Lung (tissue), 12 donors: ENCODE results near the gene TIAM2. TPM values are rescaled to one million over a fixed set of nuclear protein-coding genes. Genes with fewer than 3 reads are reported as not detected.
A peak's percentile ranks its signal among the peaks of the same experiment; 100 is the strongest.

ENCODE experiments used
- ATAC-seq: fragments of 200-7000 bp; cut with Tn5 transposase; one replicate; pipeline ENCODE4 v1.9.1; 2020; ENCODE audit warnings: moderate number of reproducible peaks; ENCODE audit not compliant: insufficient read depth, low FRiP score
- DNase-seq, 3 donors: peaks; one replicate each; pipeline ENCODE4 v3.0.0-alpha.2; 2013 to 2017
- H3K27ac ChIP-seq, 2 donors: one replicate each; pipeline ENCODE4 v1.5.1; 2013; ENCODE audit warnings: mild to moderate bottlenecking in 2 of 2, moderate library complexity in 2 of 2, control low read depth in 1 of 2, inconsistent platforms in 1 of 2, low read depth in 1 of 2, low read length in 1 of 2
- H3K27me3 ChIP-seq, 3 donors: one replicate each; pipeline ENCODE4 v1.5.1; 2013; ENCODE audit warnings: low read length in 2 of 3; ENCODE audit not compliant: control insufficient read depth in 3 of 3, insufficient read depth in 3 of 3
- H3K36me3 ChIP-seq, 4 donors: one replicate each; pipeline ENCODE4 v1.5.1; 2013; ENCODE audit warnings: low read length in 4 of 4, mild to moderate bottlenecking in 1 of 4, moderate library complexity in 1 of 4; ENCODE audit not compliant: control insufficient read depth in 4 of 4, insufficient read depth in 4 of 4
- H3K4me1 ChIP-seq, 5 donors: one replicate each; pipeline ENCODE4 v1.5.1; 2013; ENCODE audit warnings: low read length in 5 of 5, mild to moderate bottlenecking in 2 of 5, moderate library complexity in 1 of 5; ENCODE audit not compliant: control insufficient read depth in 5 of 5, insufficient read depth in 5 of 5
- H3K4me3 ChIP-seq: one replicate; pipeline ENCODE4 v1.5.1; 2013; ENCODE audit warnings: mild to moderate bottlenecking, control low read depth, moderate library complexity
- H3K9ac ChIP-seq, 2 donors: one replicate each; pipeline ENCODE4 v1.5.1; 2013; ENCODE audit warnings: low read length in 2 of 2, control low read depth in 1 of 2; ENCODE audit not compliant: insufficient read depth in 1 of 2
- H3K9me3 ChIP-seq, 4 donors: one replicate each; pipeline ENCODE4 v1.5.1; 2013; ENCODE audit warnings: low read length in 3 of 4, mild to moderate bottlenecking in 1 of 4, moderate library complexity in 1 of 4; ENCODE audit not compliant: control insufficient read depth in 4 of 4, insufficient read depth in 3 of 4
- WGBS, 2 donors: extraction: QIAGEN DNeasy Blood & Tissue Kit; methylation state at CpG; one replicate each; pipeline ENCODE4 v1.1.7; 2013; 5-methylcytosine and 5-hydroxymethylcytosine counted together
- polyA plus RNA-seq, 2 donors: library from polyadenylated mRNA; stranded (reverse); fragments of 200-250 nt; gene quantifications; one replicate each; pipeline ENCODE4 v1.2.1, GENCODE V29; 2013
- total RNA-seq, 2 donors: library from RNA; depleted of rRNA in 1 of 2; stranded (reverse); fragments of >200 nt in 1 of 2; gene quantifications; one replicate each; pipeline ENCODE4 v1.2.1, GENCODE V29; 2014 to 2021
- TF ChIP-seq, protein P1 (sequence below): IDR thresholded peaks from 2 replicates; pipeline ENCODE4 v1.5.1; 2012; ENCODE audit warnings: mild to moderate bottlenecking; ENCODE audit errors: control extremely low read depth, extremely low read depth
- donor health status: control.
- donor health status: control.
- donor health status: Bipolar disorder and iron deficiency.
- donor health status: healthy.
- donor health status: DM: yes; HTN: yes; CAD: no.

Gene TIAM2
- total and polyA plus RNA-seq, 4 donors, result 1.8 to 17.5 (median 4.1) TPM

DNA sequence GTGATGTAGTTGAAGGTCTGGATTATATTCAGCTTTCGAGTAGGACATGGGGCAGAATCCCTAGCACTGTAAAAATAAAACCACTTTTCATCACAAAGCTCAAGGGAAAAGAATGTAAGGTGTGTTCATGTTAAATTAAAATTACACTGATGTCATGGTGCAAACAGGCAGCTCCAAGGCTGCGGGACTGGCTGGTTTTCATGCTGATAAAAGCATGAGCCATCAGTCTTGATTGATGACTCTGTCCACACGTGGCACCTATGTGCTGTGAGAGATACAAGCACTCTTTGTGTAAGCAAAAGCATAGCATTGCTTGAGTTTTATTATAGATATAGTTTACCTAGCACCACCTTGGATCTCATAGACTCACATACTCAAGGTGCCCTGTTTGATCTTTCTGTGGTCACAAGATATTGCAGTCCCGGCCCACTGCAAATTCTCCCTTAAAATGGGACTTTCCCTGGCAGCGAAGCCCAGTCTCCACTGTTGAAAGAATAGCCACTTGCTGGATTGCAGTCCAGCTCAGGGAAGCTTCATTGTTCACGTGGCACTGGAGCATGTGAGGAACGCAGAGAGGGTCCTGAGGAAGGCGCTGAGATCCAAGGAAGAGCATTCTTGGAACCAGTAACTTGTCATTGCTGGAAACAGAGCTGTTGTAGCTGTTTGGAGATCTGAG lies 90.6 kb downstream of the TIAM2 start:
- no peaks in the 10 kb centered on the region for H3K9me3 ChIP-seq
- no peak for ATAC-seq
- H3K27me3 ChIP-seq, result no peaks in the 10 kb centered on the region
- H3K36me3 ChIP-seq, result no peaks in the 10 kb centered on the region
- H3K4me1 ChIP-seq, result peaks cover 0 to 3% (median 0%) of the 10 kb centered on the region in 5 donors
- H3K4me3 ChIP-seq, result no peak overlapping the region
- 62 to 77% methylated on average over 8 of the region's 8 CpGs for WGBS, 2 donors
- no peak overlapping the region for H3K27ac ChIP-seq
- TF ChIP-seq, protein P1, sequence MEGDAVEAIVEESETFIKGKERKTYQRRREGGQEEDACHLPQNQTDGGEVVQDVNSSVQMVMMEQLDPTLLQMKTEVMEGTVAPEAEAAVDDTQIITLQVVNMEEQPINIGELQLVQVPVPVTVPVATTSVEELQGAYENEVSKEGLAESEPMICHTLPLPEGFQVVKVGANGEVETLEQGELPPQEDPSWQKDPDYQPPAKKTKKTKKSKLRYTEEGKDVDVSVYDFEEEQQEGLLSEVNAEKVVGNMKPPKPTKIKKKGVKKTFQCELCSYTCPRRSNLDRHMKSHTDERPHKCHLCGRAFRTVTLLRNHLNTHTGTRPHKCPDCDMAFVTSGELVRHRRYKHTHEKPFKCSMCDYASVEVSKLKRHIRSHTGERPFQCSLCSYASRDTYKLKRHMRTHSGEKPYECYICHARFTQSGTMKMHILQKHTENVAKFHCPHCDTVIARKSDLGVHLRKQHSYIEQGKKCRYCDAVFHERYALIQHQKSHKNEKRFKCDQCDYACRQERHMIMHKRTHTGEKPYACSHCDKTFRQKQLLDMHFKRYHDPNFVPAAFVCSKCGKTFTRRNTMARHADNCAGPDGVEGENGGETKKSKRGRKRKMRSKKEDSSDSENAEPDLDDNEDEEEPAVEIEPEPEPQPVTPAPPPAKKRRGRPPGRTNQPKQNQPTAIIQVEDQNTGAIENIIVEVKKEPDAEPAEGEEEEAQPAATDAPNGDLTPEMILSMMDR, result no peak
- no peak for DNase-seq
- H3K9ac ChIP-seq, result peak overlapping the region in 1 of 2 donors; percentile 11

DNA sequence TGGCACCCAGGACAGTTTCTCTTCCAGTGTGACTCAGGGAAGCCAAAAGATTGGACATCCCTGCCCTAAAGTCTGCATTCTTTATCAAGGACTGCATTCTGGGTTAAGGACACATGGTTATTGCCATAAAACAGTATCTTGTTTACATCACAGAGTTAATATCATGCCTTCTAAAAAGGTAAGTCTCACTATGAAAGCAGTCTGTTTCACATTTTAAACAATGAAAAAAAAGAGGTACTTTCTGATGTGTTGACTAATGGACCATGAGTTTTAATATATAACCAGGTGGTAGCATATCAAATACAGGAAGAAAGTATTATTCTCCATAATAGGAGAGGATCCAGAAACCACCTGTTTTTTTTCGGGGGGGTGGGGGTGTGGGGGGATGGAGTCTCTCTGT lies 93.7 kb downstream of the TIAM2 start:
- TF ChIP-seq, protein P1, result no peak
- no peak overlapping the region for H3K4me3 ChIP-seq
- no peaks in the 10 kb centered on the region for H3K9me3 ChIP-seq
- DNase-seq (no peak), ATAC-seq (no peak)
- H3K27ac ChIP-seq, result no peak overlapping the region
- H3K36me3 ChIP-seq, result no peaks in the 10 kb centered on the region
- H3K27me3 ChIP-seq, result no peaks in the 10 kb centered on the region
- 86 to 100% methylated on average over 1 of the region's 1 CpG for WGBS, 2 donors
- H3K9ac ChIP-seq, result no peak overlapping the region
- peaks cover 0 to 3% (median 0%) of the 10 kb centered on the region in 5 donors for H3K4me1 ChIP-seq

DNA sequence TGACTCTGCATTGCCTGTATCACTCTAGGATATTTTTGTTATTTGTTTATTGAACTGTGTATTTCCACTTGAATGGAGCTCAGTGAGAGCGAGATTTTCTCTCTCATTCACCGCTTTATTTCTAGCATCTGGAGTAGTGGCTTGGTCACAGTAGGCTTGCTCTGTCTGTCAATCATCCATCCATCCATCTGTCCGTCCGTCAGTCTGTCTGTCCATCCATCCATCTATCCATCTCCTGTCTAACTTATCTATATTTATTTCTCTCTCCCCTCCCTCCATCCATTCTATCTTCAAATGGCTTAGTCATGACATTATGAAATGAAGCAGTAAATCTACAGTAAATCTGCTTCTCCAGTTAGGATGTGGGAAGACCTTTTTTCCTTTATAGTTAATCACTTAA lies 94.6 kb downstream of the TIAM2 start:
- no peak overlapping the region for H3K9ac ChIP-seq
- DNase-seq (no peak), ATAC-seq (no peak)
- no peaks in the 10 kb centered on the region for H3K27me3 ChIP-seq
- H3K9me3 ChIP-seq, result no peaks in the 10 kb centered on the region
- H3K4me1 ChIP-seq, result peaks cover 0 to 3% (median 0%) of the 10 kb centered on the region in 5 donors
- TF ChIP-seq, protein P1, result no peak
- WGBS, 2 donors, result 93 to 95% methylated on average over 4 of the region's 4 CpGs
- H3K27ac ChIP-seq, result no peak overlapping the region
- H3K4me3 ChIP-seq, result no peak overlapping the region
- H3K36me3 ChIP-seq, result no peaks in the 10 kb centered on the region

DNA sequence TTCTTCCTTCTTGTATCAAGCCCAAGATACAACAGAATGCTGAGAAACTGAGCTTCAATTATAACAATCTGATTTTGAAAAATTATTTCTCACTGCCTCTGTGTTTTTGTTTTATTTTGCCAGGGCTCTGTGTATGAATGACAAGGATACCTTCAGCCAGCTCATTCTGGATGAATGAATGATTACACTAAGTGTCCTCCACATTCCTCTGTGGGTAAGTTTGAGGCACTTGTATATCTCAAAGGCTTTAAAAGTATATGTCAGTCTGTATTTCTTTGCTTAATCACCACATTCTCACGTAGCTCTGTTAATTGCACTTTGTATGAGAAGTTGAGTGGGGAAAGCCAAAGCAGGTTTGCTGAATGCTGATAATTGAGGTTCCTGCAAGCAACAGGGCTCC lies 95.1 kb downstream of the TIAM2 start:
- Histone ChIP-seq H3K9me3 (no peaks in the 10 kb centered on the region), H3K4me3 (no peak overlapping the region), H3K27ac (no peak overlapping the region), H3K4me1 (peaks cover 0 to under 1% (median 0%) of the 10 kb centered on the region in 5 donors), H3K27me3 (no peaks in the 10 kb centered on the region), H3K9ac (no peak overlapping the region), H3K36me3 (no peaks in the 10 kb centered on the region)
- TF ChIP-seq, protein P1, result no peak
- 63 to 69% methylated on average over 1 of the region's 1 CpG for WGBS, 2 donors
- DNase-seq, result no peak
- ATAC-seq, result no peak
